Thyroid gland (tissue), 4 donors: ENCODE measurements around the gene PDE6A. TPM values are rescaled to one million over a fixed set of nuclear protein-coding genes. Genes with fewer than 3 reads are reported as not detected.

Experiments used
- DNase-seq, 2 donors: peaks; one replicate each; pipeline ENCODE4 v3.0.0-alpha.2; 2019
- H3K27ac ChIP-seq, 3 donors: fragments of 200-600 bp; sonication (generic); 1 replicate in 2 of 3; 2 replicates in 1 of 3; pipeline ENCODE4 v1.5.1; 2016 to 2019; ENCODE audit warnings: mild to moderate bottlenecking in 1 of 3, moderate library complexity in 1 of 3
- H3K27me3 ChIP-seq: fragments of 200-600 bp; sonication (generic); one replicate; pipeline ENCODE4 v1.5.1; 2019
- H3K36me3 ChIP-seq, 2 donors: fragments of 200-600 bp; sonication (generic); one replicate each; pipeline ENCODE4 v1.5.1; 2016 to 2019
- H3K4me1 ChIP-seq, 2 donors: fragments of 200-600 bp; sonication (generic); one replicate each; pipeline ENCODE4 v1.5.1; 2017 to 2019
- H3K4me3 ChIP-seq, 3 donors: fragments of 200-600 bp; sonication (generic); replicated peaks in 1 of 3; 1 replicate in 2 of 3; 2 replicates in 1 of 3; pipeline ENCODE4 v1.5.1; 2016; ENCODE audit warnings: mild to moderate bottlenecking in 1 of 3
- H3K9me3 ChIP-seq: fragments of 200-600 bp; sonication (generic); one replicate; pipeline ENCODE4 v1.5.1; 2017
- POLR2A ChIP-seq, 2 donors: fragments of 450-650 bp; IDR thresholded peaks; one replicate each; pipeline ENCODE4 v1.6.1; 2017; ENCODE audit warnings: antibody characterized with exemption in 2 of 2, mild to moderate bottlenecking in 2 of 2, moderate library complexity in 1 of 2
- WGBS, 2 donors: methylation state at CpG; one replicate each; pipeline ENCODE4 v1.1.5; 2017; 5-methylcytosine and 5-hydroxymethylcytosine counted together
- intact Hi-C: fragments of 100-400 bp; cut with DNase I; formaldehyde crosslinking; loops from one replicate; pipeline ENCODE4 v1.15.1; 2023
- total RNA-seq, 4 donors: library from RNA; depleted of rRNA; stranded (reverse); fragments of >200 nt; gene quantifications; one replicate each; pipeline ENCODE4 v1.2.3, GENCODE V29; 2016
- TF ChIP-seq, protein P1 (sequence below), 6 experiments: fragments of 200-600 bp in 3 of 6; fragments of 450-650 bp in 3 of 6; sonication (generic) in 3 of 6; IDR thresholded peaks; one replicate each; pipeline ENCODE4 v1.5.1; 2016 to 2019; ENCODE audit warnings: antibody characterized with exemption in 6 of 6, mild to moderate bottlenecking in 2 of 6, inconsistent platforms in 1 of 6, moderate library complexity in 1 of 6

PDE6A gene
- total RNA-seq, 4 donors from 2014 or later = not detected

- no peak for DNase-seq
- TF ChIP-seq POLR2A (IDR thresholded peaks at IDR 0.05) = no peak
- TF ChIP-seq, protein P1, sequence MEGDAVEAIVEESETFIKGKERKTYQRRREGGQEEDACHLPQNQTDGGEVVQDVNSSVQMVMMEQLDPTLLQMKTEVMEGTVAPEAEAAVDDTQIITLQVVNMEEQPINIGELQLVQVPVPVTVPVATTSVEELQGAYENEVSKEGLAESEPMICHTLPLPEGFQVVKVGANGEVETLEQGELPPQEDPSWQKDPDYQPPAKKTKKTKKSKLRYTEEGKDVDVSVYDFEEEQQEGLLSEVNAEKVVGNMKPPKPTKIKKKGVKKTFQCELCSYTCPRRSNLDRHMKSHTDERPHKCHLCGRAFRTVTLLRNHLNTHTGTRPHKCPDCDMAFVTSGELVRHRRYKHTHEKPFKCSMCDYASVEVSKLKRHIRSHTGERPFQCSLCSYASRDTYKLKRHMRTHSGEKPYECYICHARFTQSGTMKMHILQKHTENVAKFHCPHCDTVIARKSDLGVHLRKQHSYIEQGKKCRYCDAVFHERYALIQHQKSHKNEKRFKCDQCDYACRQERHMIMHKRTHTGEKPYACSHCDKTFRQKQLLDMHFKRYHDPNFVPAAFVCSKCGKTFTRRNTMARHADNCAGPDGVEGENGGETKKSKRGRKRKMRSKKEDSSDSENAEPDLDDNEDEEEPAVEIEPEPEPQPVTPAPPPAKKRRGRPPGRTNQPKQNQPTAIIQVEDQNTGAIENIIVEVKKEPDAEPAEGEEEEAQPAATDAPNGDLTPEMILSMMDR (IDR thresholded peaks at IDR 0.05) = no peak
- H3K9me3 ChIP-seq = no peaks in the 10 kb centered on the region
- no peaks in the 10 kb centered on the region for H3K4me1 ChIP-seq
- no peak overlapping the region for H3K27ac ChIP-seq
- no peak overlapping the region for H3K4me3 ChIP-seq
- no peaks in the 10 kb centered on the region for H3K36me3 ChIP-seq
- WGBS, 2 donors = 80 to 81% methylated on average over 5 of the region's 5 CpGs
- H3K27me3 ChIP-seq = no peaks in the 10 kb centered on the region
- intact Hi-C loops = loop anchor here (5.0 kb wide), 1 partner anchor 190 kb away; no protein-coding TSS in a partner anchor
These were observed 117.5 kb downstream of the PDE6A start for GRCh38 chr5:149827086-149827485.

DNA sequence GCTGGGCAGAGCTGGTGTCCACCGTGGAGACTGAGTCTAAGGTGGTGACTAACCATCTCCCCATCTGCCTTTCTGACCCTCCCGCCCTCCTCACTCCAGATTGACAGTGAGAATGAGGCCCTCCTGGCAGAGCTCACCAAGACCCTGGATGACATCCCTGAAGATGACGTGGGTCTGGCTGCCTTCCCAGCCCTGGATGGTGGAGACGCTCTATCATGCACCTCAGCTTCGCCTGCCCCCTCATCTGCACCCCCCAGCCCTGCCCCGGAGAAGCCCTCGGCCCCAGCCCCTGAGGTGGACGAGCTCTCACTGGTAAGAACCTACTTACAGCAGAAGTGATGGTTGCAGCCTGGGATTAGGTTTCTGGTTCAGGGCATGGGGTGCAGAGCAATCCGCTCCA, 118.0 kb downstream of the PDE6A start:
- DNase-seq = no peak
- no peak overlapping the region for H3K4me3 ChIP-seq
- H3K27me3 ChIP-seq = no peaks in the 10 kb centered on the region
- TF ChIP-seq, protein P1 (IDR thresholded peaks at IDR 0.05) = no peak
- TF ChIP-seq POLR2A (IDR thresholded peaks at IDR 0.05) = no peak
- H3K36me3 ChIP-seq = no peaks in the 10 kb centered on the region
- intact Hi-C loops = loop anchor here (5.0 kb wide), 1 partner anchor 189 kb away; no protein-coding TSS in a partner anchor
- 55 to 76% methylated on average over 7 to 9 of the region's 9 CpGs for WGBS, 2 donors
- H3K9me3 ChIP-seq = no peaks in the 10 kb centered on the region
- H3K4me1 ChIP-seq = no peaks in the 10 kb centered on the region
- H3K27ac ChIP-seq = no peak overlapping the region

DNA sequence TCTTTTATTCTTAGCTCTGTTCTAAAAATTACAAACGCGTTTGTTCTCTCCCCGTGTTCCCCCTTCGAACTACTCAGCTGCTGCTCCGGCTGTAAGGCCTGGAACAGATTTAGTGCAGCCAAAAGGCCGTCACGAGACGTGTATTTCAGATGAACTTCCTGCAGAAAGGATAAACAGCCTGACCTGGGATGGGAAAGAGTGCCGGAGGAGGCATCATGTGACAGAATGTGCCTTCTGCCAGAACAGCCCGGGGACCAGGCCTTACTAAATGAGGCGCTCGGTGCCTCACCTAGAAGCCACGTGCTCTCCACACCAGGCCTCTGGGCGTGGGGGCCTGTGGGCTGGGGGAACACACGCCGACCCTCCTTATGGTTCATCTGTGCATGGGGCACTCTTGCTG, 119.7 kb downstream of the PDE6A start:
- H3K27ac ChIP-seq = peak overlapping the region in 1 of 3 donors; percentile 56
- TF ChIP-seq POLR2A (IDR thresholded peaks at IDR 0.05) = no peak
- TF ChIP-seq, protein P1 (IDR thresholded peaks at IDR 0.05) = no peak
- no peaks in the 10 kb centered on the region for H3K4me1 ChIP-seq
- no peaks in the 10 kb centered on the region for H3K27me3 ChIP-seq
- no peaks in the 10 kb centered on the region for H3K36me3 ChIP-seq
- H3K4me3 ChIP-seq = no peak overlapping the region
- DNase-seq = no peak
- 76 to 81% methylated on average over 16 of the region's 16 CpGs for WGBS, 2 donors
- intact Hi-C loops = loop anchor here (5.0 kb wide), 1 partner anchor 188 kb away; no protein-coding TSS in a partner anchor
- H3K9me3 ChIP-seq = no peaks in the 10 kb centered on the region

- Histone ChIP-seq H3K4me3 (no peak overlapping the region), H3K27me3 (no peaks in the 10 kb centered on the region), H3K36me3 (no peaks in the 10 kb centered on the region), H3K4me1 (no peaks in the 10 kb centered on the region), H3K9me3 (no peaks in the 10 kb centered on the region), H3K27ac (peak overlapping the region in 2 of 3 donors; percentile 10 to 56)
- intact Hi-C loops = no loop called here
- 80 to 88% methylated on average over 7 of the region's 7 CpGs for WGBS, 2 donors
- TF ChIP-seq, protein P1 (IDR thresholded peaks at IDR 0.05) = no peak
- TF ChIP-seq POLR2A (IDR thresholded peaks at IDR 0.05) = no peak
- DNase-seq = no peak
These were observed 120.5 kb downstream of the PDE6A start for GRCh38 chr5:149824120-149824519.

DNA sequence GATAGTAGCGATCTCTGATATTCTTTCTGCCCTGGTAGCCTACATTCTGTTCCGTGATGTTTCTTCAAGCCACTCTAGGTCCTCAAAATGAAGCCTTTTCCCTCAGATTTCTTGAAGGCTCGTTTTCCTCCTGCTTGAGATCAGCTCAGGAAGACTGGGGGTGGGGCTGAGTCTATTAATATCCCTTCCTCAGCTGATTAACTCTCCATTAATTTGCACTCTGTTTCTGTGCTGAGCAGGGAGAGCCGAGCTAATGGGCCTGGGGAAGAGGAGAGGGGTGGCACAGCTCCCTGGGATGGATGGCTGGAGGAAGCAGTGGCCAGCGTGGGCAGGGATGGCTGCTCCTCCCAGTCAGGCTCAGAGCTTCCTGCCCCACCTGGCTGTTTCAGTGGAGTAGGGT, 121.2 kb downstream of the PDE6A start:
- Histone ChIP-seq H3K4me1 (no peaks in the 10 kb centered on the region), H3K36me3 (no peaks in the 10 kb centered on the region), H3K27me3 (no peaks in the 10 kb centered on the region), H3K4me3 (no peak overlapping the region), H3K9me3 (no peaks in the 10 kb centered on the region), H3K27ac (no peak overlapping the region)
- 59 to 72% methylated on average over 4 to 5 of the region's 5 CpGs for WGBS, 2 donors
- intact Hi-C loops = no loop called here
- no peak for TF ChIP-seq POLR2A (IDR thresholded peaks at IDR 0.05)
- TF ChIP-seq, protein P1 (IDR thresholded peaks at IDR 0.05) = no peak
- no peak for DNase-seq
